A549 (cell line): ENCODE data around the gene GPR158.

Experiments used
- CEBPB ChIP-seq, 2 experiments: fragments of >200 bp in 1 of 2; sonication (Bioruptor Twin) in 1 of 2; formaldehyde crosslinking in 1 of 2; IDR thresholded peaks; 2 replicates each; pipeline ENCODE4 v1.6.1; 2012 to 2016
- EP300 ChIP-seq, 2 experiments: fragments of >200 bp; sonication (Bioruptor Twin); formaldehyde crosslinking; IDR thresholded peaks; 2 replicates in 1 of 2; 3 replicates in 1 of 2; pipeline ENCODE4 v1.6.1; 2016 to 2017
- HOXA7 ChIP-seq: fragments of 250-450 bp; sonication (Bioruptor Pico); IDR thresholded peaks from 2 replicates; pipeline ENCODE4 v1.5.0; 2020; ENCODE audit warnings: mild to moderate bottlenecking, moderate library complexity
- MAX ChIP-seq: IDR thresholded peaks from 2 replicates; pipeline ENCODE4 v1.6.1; 2012
- MAZ ChIP-seq: fragments of 150-350 bp; IDR thresholded peaks from 2 replicates; pipeline ENCODE4 v1.6.1; 2014; ENCODE audit warnings: antibody characterized with exemption, low read depth, low read length, borderline replicate concordance
- MYC ChIP-seq: IDR thresholded peaks from 2 replicates; pipeline ENCODE4 v1.6.1; 2012; ENCODE audit warnings: mild to moderate bottlenecking, inconsistent platforms, low read length, improper control_type of control experiment, borderline replicate concordance
- POLR2A ChIP-seq: IDR thresholded peaks from 2 replicates; pipeline ENCODE4 v1.6.1; 2012; ENCODE audit warnings: mild to moderate bottlenecking, low read length
- RFX5 ChIP-seq: fragments of 450-650 bp; IDR thresholded peaks from 2 replicates; pipeline ENCODE4 v1.7.1; 2014; ENCODE audit warnings: antibody characterized with exemption, mild to moderate bottlenecking, moderate library complexity
- SREBF2 ChIP-seq: fragments of 450-650 bp; IDR thresholded peaks from 2 replicates; pipeline ENCODE4 v1.6.1; 2014; ENCODE audit warnings: mild to moderate bottlenecking, moderate library complexity
- TP53 ChIP-seq: fragments of 250-450 bp; sonication (Bioruptor Pico); IDR thresholded peaks from 2 replicates; pipeline ENCODE4 v1.5.0; 2021; ENCODE audit warnings: mild to moderate bottlenecking, moderate library complexity
- TF ChIP-seq, protein P1 (sequence below): fragments of >200 bp; sonication (Bioruptor Twin); formaldehyde crosslinking; IDR thresholded peaks from 3 replicates; pipeline ENCODE4 v1.5.1; 2016

- TF ChIP-seq, protein P1, sequence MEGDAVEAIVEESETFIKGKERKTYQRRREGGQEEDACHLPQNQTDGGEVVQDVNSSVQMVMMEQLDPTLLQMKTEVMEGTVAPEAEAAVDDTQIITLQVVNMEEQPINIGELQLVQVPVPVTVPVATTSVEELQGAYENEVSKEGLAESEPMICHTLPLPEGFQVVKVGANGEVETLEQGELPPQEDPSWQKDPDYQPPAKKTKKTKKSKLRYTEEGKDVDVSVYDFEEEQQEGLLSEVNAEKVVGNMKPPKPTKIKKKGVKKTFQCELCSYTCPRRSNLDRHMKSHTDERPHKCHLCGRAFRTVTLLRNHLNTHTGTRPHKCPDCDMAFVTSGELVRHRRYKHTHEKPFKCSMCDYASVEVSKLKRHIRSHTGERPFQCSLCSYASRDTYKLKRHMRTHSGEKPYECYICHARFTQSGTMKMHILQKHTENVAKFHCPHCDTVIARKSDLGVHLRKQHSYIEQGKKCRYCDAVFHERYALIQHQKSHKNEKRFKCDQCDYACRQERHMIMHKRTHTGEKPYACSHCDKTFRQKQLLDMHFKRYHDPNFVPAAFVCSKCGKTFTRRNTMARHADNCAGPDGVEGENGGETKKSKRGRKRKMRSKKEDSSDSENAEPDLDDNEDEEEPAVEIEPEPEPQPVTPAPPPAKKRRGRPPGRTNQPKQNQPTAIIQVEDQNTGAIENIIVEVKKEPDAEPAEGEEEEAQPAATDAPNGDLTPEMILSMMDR, result no peak
- no peak for TF ChIP-seq SREBF2
- no peak for TF ChIP-seq EP300 (IDR thresholded peaks at IDR 0.05)
- no peak for TF ChIP-seq RFX5
- no peak for TF ChIP-seq POLR2A
- TF ChIP-seq MAZ, result no peak
- no peak for TF ChIP-seq MAX
- TF ChIP-seq MYC, result no peak
- no peak for TF ChIP-seq HOXA7 (CRISPR knock-in tag)
- TF ChIP-seq TP53, result no peak
- no peak for TF ChIP-seq CEBPB (IDR thresholded peaks at IDR 0.05)
Observed at GRCh38 chr10:25170627-25171026, 4.2 kb upstream of the GPR158 start.
